HG03342 (cell line): ENCODE data around the gene FARS2.
A peak's percentile ranks its signal among the peaks of the same experiment; 100 is the strongest.

Experiments used
- ATAC-seq: cut with Tn5 transposase; IDR thresholded peaks from one replicate; pipeline ENCODE4 v1.9.1; 2021; ENCODE audit warnings: mild to moderate bottlenecking, moderate library complexity; ENCODE audit not compliant: unreplicated experiment

The FARS2 gene

GRCh38 chr6:5285081-5285480 is 23.8 kb downstream of the FARS2 start:
- ATAC-seq, result no peak

GRCh38 chr6:5285526-5285925 is 24.2 kb downstream of the FARS2 start:
- no peak for ATAC-seq

DNA sequence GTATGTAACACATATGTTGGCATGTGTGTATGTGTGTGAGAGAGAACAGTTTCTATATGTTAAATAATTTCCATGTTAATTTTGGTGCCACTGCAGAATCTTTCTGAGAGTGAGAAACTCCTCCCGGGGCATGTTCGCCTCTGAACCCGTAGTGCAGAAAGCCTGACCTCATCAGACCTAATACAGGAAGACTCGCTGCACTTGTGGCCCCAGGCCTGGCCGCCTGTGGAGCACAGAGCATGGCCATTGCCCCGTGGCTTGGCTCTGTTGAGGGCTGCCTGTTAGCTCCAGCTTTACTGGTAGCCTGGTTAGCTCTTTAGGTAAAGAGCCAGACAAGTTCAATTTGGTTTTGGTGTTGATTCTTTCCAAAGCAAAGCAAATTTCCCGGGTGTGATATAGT is 25.5 kb downstream of the FARS2 start:
- no peak for ATAC-seq

DNA sequence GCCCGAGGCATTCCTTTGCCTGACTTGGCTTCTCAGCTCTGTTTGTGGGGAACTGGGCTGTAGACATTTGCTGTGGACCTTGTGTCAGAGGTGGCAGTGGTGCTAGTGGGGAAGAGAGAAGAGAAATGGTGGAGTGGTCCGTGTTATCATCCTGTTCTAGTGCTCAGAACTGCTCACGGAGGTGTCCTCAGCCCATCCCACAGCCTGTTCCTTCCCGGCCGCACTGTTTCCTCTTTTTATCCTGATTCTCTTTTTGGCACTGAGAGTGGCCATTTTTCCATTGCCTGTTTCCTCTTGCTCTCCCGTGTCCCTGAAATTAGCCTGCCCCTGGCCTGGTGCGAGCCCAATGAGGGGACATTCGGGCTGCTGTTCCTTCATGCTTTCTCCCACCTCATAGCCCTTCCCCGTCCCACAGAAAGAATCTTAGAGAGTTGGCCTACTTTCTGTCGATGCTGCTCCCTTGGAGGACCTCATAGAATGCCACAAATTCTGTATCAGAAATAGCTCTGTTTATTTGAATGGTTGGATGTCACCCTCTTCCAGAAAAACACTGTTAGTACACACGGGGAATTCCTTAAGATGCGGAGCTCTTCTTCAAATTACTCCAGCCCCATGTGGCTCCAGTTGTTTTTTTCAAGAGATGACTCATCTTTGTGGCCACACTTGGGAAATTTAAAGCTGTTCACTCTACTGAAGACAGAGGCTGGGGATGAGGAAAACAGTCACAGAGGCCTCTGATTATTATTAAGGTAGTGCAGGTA is 26.1 kb downstream of the FARS2 start:
- ATAC-seq, result no peak

DNA sequence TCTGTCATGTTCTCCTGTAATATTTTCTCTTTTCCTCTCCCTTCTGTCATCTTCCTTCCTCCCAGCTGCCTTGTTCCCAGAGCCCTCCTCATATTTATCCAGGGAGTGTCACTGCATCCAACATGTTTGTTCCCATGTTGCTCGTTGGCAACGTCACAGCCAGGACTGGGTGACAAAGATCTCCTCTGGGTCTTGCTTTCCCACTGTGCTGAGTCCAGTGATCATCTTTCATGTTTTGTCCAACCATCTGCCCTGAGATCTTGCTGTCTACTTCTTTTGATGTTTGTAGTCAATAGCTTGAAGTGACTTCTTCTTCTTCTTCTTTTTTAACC is 26.6 kb downstream of the FARS2 start:
- ATAC-seq, result no peak

GRCh38 chr6:5290097-5290496 is 28.8 kb downstream of the FARS2 start:
- ATAC-seq, result no peak

DNA sequence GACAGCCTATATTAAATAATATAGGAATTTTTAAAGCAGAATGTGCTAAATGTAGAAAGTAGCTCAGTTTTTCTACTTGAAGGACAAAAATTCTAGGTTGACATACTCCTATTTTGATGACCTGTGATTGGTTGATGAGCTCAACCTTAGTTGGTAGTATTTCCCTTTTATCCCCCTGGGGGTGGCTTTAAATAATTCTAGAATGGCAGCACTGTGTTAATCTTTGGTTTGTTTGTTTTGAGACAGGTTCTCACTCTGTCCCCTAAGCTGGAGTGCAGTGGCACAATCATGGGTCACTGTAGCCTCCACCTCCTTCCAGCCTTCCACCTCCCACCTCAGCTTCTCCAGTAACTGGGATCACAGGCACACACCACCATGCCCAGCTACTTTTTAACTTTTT is 29.2 kb downstream of the FARS2 start:
- no peak for ATAC-seq

DNA sequence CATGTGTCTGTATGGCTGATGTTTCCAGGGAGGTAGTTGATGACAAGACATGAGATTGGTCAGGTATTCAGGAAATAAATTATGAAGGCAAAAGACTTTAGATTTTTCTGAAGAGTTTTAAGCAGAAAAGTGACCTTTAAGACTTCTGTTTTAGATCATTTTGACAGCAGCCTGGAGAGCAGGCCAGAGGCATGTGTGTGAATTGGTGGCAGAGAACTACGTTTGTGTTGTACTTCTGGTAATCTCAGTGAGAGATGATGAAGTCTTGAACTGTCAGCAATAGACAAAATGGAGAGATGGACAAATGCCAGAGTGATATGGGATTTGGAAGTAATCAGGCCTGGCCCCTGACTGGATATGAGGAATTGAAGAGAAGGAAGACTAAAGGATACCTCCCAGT is 30.8 kb downstream of the FARS2 start:
- ATAC-seq, result no peak

DNA sequence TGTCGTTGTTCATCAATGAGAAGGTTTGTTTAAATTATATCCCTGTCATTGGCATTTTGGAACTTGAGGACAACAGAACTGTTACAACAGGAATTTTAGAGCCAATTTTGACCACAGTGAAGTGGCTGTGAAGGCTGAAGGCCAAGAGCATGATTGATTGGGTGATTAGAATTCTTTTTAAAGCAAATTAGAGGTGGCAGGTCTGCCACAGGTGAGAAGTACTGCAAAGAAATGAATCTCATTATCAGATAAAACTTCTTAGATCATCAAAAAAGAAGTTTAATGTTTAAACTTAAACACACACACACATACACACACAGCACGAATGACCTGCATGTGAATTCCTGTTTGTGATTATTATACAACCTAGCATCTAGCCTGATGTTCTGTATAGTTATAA is 32.4 kb downstream of the FARS2 start:
- no peak for ATAC-seq

DNA sequence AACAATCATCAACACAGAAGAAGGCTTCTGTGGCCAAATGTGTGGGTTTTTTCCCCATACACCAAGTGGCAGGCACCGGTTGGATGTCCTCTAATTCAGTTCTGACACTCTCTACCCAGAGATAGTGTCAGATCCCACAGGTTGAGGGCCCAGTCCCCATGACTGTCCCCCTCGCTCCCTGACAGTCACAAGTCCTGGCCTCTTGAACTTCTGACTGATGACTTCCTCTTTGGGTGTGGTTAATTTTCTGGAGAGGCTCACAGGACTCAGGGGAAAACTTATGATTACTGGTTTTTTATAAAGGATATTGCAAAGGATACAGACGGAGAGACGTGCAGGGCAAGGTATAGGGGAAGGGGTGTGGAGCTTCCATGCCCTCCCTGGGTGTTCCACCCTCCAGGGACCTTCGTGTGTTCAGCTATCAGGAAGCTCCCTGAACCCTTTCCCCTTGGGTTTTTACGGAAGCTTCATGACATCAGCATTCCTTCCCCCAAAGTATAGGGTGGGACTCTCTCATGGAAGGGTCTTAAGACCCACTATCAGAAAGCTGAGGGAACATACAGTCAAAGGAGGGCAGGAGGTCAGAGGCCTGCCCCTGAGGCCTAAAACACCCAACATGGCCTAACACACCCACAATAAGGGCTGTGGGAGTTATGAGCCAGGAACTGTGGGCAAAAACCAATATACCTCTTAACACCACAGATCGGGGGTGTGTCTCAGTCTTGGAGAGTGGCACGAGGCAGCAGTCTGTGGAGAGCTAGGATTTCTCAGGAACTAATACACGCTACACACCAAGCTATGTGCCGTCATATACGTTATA is 33.3 kb downstream of the FARS2 start:
- no peak for ATAC-seq

- ATAC-seq, result no peak
These were observed 34.3 kb downstream of the FARS2 start for GRCh38 chr6:5295623-5296022.

DNA sequence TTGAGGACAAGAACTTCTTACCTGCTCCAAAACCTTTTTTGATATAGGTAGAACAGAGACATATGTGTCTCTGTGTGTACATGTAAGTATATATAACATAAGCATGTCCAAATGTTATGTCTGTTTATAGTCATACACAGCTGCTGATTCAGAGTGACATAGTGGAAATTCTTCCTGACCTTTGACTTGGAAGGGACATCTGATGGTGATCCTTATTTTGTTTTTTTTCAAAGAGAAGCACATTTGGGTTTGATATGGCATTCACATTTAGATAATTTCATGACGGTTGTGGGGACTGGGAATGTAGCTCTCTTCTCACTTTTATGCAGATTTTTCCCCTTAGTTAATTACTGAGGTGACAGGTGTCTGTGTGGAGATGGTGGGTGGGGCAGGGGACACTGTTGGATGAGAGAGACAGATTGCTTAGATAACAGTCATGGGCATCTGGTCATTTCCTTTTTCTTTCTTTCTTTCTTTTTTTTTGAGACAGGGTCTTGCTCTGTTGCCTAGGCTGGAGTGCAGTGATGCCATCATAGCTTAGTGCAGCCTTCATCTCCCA is 39.0 kb downstream of the FARS2 start:
- no peak for ATAC-seq

DNA sequence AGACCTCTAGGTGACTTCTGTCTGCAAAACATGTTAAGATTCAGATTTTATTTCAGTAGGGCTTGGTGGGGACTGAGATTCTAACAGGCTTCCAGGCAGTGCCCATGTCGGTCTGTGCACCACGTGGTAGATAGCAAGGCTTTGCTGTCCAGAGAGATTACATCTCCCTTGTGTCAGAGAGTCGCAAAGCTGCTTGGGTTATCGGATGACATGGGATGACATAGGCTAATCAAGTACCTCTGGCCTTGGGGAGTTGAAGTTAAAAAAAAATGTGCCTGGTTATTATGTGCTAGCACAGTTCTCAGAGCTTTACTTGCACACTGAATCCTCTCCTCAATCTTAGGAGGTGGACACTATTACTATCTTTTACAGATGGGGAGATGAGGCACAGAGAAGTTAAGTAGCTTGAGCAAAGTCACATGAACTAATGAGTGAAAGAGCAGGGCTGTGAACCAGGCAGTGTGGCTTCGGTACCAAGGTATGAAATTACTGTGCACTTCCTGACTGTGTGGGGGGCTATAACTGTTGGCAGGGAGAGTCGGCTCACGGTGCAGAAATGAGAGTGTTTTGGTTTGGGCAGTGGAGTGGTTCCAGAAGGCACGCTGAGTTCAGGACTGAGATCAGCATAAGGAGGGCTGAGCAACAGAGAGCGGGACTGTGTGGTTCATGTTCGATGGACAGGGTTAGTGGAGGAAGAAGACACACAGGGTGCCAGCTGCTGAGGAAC is 41.1 kb downstream of the FARS2 start:
- peak; percentile 83 for ATAC-seq

DNA sequence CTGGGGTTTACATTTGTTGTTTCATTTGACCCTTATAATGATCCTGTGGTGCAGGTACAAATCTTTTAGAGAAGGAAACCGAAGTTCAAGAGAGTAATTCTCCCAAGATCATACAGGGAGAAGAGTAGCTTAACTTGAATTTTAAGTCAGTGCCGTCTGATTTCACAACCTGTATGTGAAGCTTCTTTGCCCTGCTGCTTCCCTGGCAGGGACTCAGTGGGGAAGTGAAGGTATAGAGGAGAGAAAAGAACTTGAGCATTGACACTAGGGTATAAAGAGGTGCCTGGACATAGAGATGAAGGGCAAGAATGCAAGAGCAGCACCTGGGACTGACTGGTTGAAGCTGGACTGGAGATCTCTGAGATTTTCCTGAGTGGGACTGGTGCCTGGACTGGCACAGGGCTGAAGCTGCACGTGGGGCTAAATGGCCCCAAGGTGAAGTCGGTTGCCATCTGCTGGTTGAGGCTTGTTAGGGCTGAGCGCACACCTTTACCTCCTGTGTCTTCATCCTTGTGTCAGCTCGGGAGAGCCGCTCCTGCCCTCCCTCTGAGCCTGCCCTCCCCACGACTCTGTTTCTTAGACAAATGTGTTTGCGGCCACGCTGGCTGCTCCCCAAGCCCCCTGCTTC is 41.8 kb downstream of the FARS2 start:
- ATAC-seq, result peak; percentile 68

- no peak for ATAC-seq
These were observed 42.4 kb downstream of the FARS2 start for GRCh38 chr6:5303682-5304081.

DNA sequence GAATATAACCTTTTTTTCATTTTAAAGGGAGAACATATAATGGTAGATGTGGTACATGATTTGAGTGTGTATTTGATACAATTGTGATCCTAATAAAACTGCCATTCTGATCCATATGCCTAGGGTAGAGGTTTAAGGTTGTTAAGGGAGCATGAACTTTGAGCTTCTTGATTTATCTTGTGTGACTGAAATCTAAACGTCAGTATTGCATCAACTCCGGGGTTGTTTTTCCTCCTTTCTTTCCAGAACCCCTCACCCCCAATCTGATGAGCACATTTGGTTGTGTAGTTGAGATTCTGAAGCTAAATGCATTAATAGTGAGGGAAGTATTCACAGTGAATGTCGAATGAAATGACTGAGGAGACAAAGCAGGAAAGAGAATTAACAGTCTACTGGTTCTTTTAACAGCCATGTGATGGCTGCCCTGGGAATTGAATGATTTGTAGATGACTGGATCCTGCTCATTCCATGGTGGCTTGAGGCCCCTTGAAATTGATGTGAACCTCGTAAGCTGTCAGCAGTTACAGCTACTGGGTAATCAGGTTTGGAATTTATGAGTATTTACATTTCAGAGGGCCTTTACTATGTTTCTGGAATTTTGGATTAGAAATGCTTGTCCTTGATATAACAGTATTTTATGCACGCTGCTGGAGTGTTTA is 44.8 kb downstream of the FARS2 start:
- no peak for ATAC-seq

DNA sequence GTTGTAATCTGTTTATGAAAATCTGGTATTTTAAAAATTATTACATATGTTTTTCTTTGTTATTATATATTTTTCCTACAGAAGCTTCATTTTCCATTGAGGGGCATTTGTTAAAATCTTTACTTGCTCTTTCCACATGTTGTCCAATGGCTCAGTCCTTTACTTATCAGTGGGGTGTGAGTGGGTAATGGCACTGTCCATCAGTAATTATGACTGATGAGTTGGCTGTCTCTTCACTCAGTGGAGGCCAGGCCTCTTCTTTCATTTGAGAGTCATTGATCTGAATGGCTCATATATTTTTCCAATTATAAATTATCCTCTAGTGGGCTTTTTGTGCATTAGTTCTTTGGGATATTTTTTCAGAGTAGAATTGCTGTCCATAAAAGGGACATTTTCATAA is 45.7 kb downstream of the FARS2 start:
- ATAC-seq, result no peak

GRCh38 chr6:5308066-5308465 is 46.8 kb downstream of the FARS2 start:
- ATAC-seq, result no peak

DNA sequence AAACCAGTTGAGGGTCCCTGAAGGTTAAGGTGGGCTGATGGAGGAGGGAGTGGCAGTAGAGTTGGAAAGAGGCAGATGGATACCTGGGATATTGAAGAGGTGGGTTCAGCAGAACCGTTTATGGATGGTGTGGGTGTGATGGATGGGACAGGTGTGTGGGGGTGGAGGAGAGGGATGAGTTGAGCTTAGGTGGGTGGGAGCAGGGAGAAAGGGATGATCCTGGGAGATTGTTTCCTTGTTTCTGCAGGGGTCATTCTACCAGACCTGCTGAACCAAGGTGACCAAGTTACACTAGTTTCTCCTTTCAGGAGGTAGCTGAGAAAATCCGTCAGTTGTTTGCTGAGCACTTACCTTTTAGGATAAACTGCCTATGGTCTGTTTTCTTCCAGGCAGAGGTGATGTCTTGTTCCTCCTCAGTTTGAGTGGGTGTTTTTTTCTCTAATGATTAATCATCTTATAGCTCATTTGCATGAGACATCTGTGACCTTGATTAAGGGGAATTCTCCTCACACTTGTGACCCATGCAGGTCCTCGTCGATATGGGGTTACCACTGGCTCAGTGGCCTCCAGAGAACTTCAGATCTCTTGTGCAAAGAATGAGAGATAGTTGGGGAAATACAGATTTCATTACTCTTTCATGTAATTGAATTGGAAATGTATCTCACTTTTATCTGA is 53.0 kb downstream of the FARS2 start:
- no peak for ATAC-seq

DNA sequence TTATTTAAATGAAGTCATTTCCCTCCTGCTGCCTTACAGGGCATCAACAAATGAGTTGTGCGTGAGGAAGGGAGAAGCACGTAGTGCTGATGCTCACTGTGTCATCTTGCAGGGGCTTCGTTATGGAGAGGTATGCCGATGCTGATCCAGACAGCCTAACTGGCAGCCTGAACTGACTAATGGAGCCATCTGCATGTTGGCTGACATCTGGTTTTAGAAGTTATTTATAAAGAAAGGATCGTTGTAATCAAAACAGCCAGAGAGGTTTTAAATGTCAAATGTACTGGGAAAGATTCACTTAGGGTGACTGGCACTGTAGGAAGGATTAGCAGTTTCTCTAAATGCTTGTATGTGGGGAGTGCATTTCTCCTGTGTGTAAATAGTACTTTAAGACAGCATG is 54.6 kb downstream of the FARS2 start:
- ATAC-seq, result no peak
